ENCODE results near the gene PCDHB12.

The PCDHB12 gene

DNA sequence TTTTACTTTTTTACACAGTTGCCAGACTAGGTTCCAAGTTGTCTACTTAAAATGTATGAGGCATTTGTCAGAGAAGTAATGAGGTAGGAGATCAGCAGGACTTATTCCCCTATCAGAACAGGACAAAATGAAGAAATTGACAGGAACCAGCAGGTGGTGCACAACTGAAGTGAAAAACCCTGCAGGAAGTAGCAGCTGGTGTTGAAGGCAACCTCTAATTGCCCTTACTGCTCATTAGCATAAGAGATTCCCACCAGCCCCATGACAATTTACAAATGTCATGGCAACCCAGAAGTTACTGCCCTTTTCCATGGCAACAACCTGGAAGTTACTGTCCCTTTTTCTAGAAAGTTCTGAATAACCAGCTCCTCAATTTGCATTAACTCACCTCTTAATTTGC lies 42.1 kb downstream of the PCDHB12 start:
- Histone ChIP-seq H3K9ac (ENCODE audit: low read length) (no peak overlapping the region), H3K4me3 (ENCODE audit: low read length) (no peak overlapping the region), H3K4me1 (ENCODE audit: control insufficient read depth, insufficient read depth, low read length) (no peaks in the 10 kb centered on the region), H3K27ac (ENCODE audit: low read depth, low read length) (no peak overlapping the region), H3K36me3 (ENCODE audit: control insufficient read depth, insufficient read depth, low read length) (no peaks in the 10 kb centered on the region), H3K27me3 (ENCODE audit: control insufficient read depth, insufficient read depth, low read length) (no peaks in the 10 kb centered on the region)

DNA sequence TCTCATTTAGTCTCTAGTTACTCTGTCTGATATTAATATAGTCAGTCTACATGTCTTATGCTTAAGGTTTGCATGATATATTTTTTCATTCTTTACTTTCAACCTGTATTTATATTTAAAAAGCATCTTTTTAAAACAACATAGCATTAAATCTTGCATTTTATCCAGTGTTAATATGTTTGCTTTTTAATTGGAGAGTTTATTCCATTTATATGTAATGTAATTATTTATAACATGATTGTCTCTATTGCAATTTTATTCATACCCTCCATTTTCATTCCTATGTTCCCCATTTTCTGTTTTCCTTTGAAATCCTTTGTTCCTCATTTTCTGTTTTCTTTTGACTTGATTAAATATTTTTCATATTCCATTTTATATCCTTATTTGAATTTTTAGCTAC lies 49.9 kb downstream of the PCDHB12 start:
- Histone ChIP-seq H3K4me1 (ENCODE audit: control insufficient read depth, insufficient read depth, low read length) (no peaks in the 10 kb centered on the region), H3K36me3 (ENCODE audit: control insufficient read depth, insufficient read depth, low read length) (no peaks in the 10 kb centered on the region), H3K4me3 (ENCODE audit: low read length) (no peak overlapping the region), H3K27ac (ENCODE audit: low read depth, low read length) (no peak overlapping the region), H3K9ac (ENCODE audit: low read length) (no peak overlapping the region), H3K27me3 (ENCODE audit: control insufficient read depth, insufficient read depth, low read length) (no peaks in the 10 kb centered on the region)

DNA sequence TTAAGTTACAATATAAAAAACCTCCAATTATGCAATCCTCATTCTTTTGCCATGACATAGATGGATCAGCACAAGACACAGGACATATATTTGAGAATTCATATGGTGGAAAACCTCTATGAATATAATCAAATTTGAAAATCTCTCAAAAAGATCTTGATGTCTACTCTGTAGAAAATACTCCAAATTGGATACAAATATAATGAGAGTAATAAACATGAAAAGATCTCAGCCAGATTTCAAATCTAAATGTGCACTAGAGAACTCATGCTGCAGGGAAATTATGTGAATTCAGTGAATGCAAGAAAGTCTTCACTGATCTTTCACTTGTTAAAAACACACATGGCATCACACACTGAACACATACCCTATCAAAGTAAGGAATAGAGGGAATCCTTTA lies 50.4 kb downstream of the PCDHB12 start:
- H3K4me1 ChIP-seq (ENCODE audit: control insufficient read depth, insufficient read depth, low read length): no peaks in the 10 kb centered on the region
- H3K4me3 ChIP-seq (ENCODE audit: low read length): peak overlapping the region; percentile 5
- no peak overlapping the region for H3K9ac ChIP-seq (ENCODE audit: low read length)
- H3K27ac ChIP-seq (ENCODE audit: low read depth, low read length): no peak overlapping the region
- H3K27me3 ChIP-seq (ENCODE audit: control insufficient read depth, insufficient read depth, low read length): no peaks in the 10 kb centered on the region
- no peaks in the 10 kb centered on the region for H3K36me3 ChIP-seq (ENCODE audit: control insufficient read depth, insufficient read depth, low read length)

DNA sequence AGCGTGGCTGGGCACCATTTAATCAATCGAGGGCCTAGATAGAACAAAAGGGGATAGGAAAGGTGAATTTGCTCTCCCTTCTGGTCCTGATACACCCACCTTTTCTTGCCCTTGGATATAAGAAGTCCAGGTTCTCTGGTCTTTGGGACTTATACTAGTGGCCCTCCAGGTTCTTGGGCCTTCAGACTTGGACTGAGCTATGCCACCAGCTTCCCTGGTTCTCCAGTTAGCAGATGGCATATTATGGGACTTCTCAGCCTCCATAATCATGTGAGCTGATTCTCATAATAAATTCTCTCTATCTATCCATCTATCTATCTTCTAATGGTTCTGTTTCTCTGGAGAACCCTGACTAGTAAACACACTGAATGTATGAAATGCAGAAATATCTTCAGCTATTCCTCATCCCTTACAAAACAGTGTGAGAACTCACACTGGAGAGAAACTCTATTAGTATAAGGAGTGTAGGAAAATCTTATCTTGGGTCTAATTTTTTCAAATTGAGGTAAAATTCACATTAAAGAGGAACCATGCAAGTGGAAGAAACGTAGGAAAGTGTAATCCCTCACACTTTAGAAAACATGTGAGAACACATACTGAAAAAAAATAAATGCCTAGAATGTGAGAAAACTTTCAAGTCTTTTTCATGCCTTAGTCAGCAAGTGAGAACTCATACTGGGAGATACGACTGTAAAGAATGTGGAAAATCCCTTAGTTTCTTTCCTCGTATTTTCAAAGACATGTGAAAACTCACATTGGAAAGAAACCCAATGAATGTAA lies 52.1 kb downstream of the PCDHB12 start:
- Histone ChIP-seq H3K36me3 (ENCODE audit: control insufficient read depth, insufficient read depth, low read length) (no peaks in the 10 kb centered on the region), H3K4me3 (ENCODE audit: low read length) (no peak overlapping the region), H3K27ac (ENCODE audit: low read depth, low read length) (no peak overlapping the region), H3K4me1 (ENCODE audit: control insufficient read depth, insufficient read depth, low read length) (no peaks in the 10 kb centered on the region), H3K27me3 (ENCODE audit: control insufficient read depth, insufficient read depth, low read length) (no peaks in the 10 kb centered on the region), H3K9ac (ENCODE audit: low read length) (no peak overlapping the region)

DNA sequence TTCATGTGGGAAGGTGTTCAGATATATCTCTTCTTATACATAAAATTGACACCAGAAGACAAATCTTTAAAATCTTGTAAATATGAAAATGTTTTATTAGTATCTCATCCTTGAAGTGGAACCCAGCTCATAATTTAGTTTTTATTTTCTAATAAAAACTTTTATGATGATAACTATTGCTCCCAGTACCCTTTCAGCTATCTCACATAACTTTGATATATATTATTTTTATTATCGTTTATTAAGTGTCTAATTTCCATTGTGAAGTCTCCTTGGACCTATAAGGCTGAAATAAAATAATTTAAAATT lies 52.7 kb downstream of the PCDHB12 start:
- H3K36me3 ChIP-seq (ENCODE audit: control insufficient read depth, insufficient read depth, low read length): no peaks in the 10 kb centered on the region
- no peak overlapping the region for H3K4me3 ChIP-seq (ENCODE audit: low read length)
- no peak overlapping the region for H3K27ac ChIP-seq (ENCODE audit: low read depth, low read length)

More for the DNA sequence above, 52.7 kb downstream of the PCDHB12 start:
- Histone ChIP-seq H3K9ac (ENCODE audit: low read length) (no peak overlapping the region), H3K27me3 (ENCODE audit: control insufficient read depth, insufficient read depth, low read length) (no peaks in the 10 kb centered on the region), H3K4me1 (ENCODE audit: control insufficient read depth, insufficient read depth, low read length) (no peaks in the 10 kb centered on the region)
